Endothelial cell (in vitro differentiated cells): ENCODE measurements around the gene PRKG1. TPM values are rescaled to one million over a fixed set of nuclear protein-coding genes. Genes with fewer than 3 reads are reported as not detected.
"Not testable (repeated sequence)": the region's sequence is repeated elsewhere in the genome, so short reads cannot be mapped to it uniquely, and the experiment has no call there.

Experiments
- DNase-seq: peaks from one replicate; pipeline ENCODE4 v3.0.0; 2021; ENCODE audit warnings: low spot score
- H3K27ac Mint-ChIP-seq: one replicate; pipeline ENCODE4 v1.8.0; 2021; ENCODE audit warnings: mixed read lengths, inconsistent platforms; ENCODE audit not compliant: unreplicated experiment
- H3K27me3 Mint-ChIP-seq: one replicate; pipeline ENCODE4 v1.8.0; 2021; ENCODE audit warnings: mild to moderate bottlenecking, moderate library complexity, mixed read lengths, inconsistent platforms; ENCODE audit not compliant: unreplicated experiment
- H3K36me3 Mint-ChIP-seq: one replicate; pipeline ENCODE4 v1.8.0; 2021; ENCODE audit warnings: mild to moderate bottlenecking, low read depth, mixed read lengths, inconsistent platforms; ENCODE audit not compliant: unreplicated experiment
- H3K4me1 Mint-ChIP-seq: one replicate; pipeline ENCODE4 v1.8.0; 2021; ENCODE audit warnings: mild to moderate bottlenecking, mixed read lengths, inconsistent platforms; ENCODE audit not compliant: unreplicated experiment
- H3K4me3 Mint-ChIP-seq: one replicate; pipeline ENCODE4 v1.8.0; 2021; ENCODE audit warnings: mild to moderate bottlenecking, mixed read lengths, inconsistent platforms; ENCODE audit not compliant: unreplicated experiment
- H3K9me3 Mint-ChIP-seq: one replicate; pipeline ENCODE4 v1.8.0; 2021; ENCODE audit warnings: mixed read lengths, inconsistent platforms; ENCODE audit not compliant: unreplicated experiment
- CTCF ChIP-seq: fragments of 200-600 bp; sonication (generic); IDR thresholded peaks from one replicate; pipeline ENCODE4 v1.5.0; 2021; ENCODE audit warnings: antibody characterized with exemption; ENCODE audit not compliant: unreplicated experiment
- total RNA-seq: library from RNA; stranded (reverse); fragmentation: NEBNext Ultra II Directional; extraction: Animal tissue kit (Norgen Biotek cat#: 25700); gene quantifications from one replicate; pipeline ENCODE4 v1.2.1, GENCODE V29; 2021; ENCODE audit not compliant: unreplicated experiment

The PRKG1 gene
- total RNA-seq, 1 donor from 2014 or later: 10.7 TPM

- Mint-ChIP-seq H3K36me3 (no peaks in the 10 kb centered on the region), H3K4me3 (no peak overlapping the region), H3K4me1 (no peaks in the 10 kb centered on the region), H3K9me3 (no peaks in the 10 kb centered on the region), H3K27me3 (no peaks in the 10 kb centered on the region), H3K27ac (no peak overlapping the region)
- no peak for TF ChIP-seq CTCF
- no peak for DNase-seq
These were observed 1152.0 kb downstream of the PRKG1 start for GRCh38 chr10:52226197-52226847.

GRCh38 chr10:52228556-52228955 is 1154.3 kb downstream of the PRKG1 start:
- Mint-ChIP-seq H3K4me1 (peaks cover 9% of the 10 kb centered on the region), H3K9me3 (no peaks in the 10 kb centered on the region), H3K27ac (no peak overlapping the region), H3K36me3 (no peaks in the 10 kb centered on the region), H3K27me3 (no peaks in the 10 kb centered on the region), H3K4me3 (no peak overlapping the region)
- DNase-seq: no peak
- no peak for TF ChIP-seq CTCF

GRCh38 chr10:52229291-52229931 is 1155.1 kb downstream of the PRKG1 start:
- H3K27ac Mint-ChIP-seq: no peak overlapping the region
- DNase-seq: no peak
- H3K27me3 Mint-ChIP-seq: no peaks in the 10 kb centered on the region
- H3K9me3 Mint-ChIP-seq: no peaks in the 10 kb centered on the region
- TF ChIP-seq CTCF: no peak
- no peaks in the 10 kb centered on the region for H3K36me3 Mint-ChIP-seq
- no peak overlapping the region for H3K4me3 Mint-ChIP-seq
- H3K4me1 Mint-ChIP-seq: peaks cover 9% of the 10 kb centered on the region

GRCh38 chr10:52232561-52233350 is 1158.5 kb downstream of the PRKG1 start:
- no peak for TF ChIP-seq CTCF
- Mint-ChIP-seq H3K9me3 (no peaks in the 10 kb centered on the region), H3K36me3 (no peaks in the 10 kb centered on the region), H3K27ac (peak overlapping the region; percentile 70), H3K4me1 (peaks cover 9% of the 10 kb centered on the region), H3K27me3 (no peaks in the 10 kb centered on the region), H3K4me3 (peak overlapping the region; percentile 88)
- no peak for DNase-seq

GRCh38 chr10:52233351-52233991 is 1159.2 kb downstream of the PRKG1 start:
- H3K4me3 Mint-ChIP-seq: peak overlapping the region; percentile 88
- H3K36me3 Mint-ChIP-seq, DNase-seq, H3K4me1 Mint-ChIP-seq, H3K27me3 Mint-ChIP-seq, H3K9me3 Mint-ChIP-seq: not testable (repeated sequence)
- peak overlapping the region; percentile 70 for H3K27ac Mint-ChIP-seq
